ENCODE results near the gene POMGNT1.

DNA sequence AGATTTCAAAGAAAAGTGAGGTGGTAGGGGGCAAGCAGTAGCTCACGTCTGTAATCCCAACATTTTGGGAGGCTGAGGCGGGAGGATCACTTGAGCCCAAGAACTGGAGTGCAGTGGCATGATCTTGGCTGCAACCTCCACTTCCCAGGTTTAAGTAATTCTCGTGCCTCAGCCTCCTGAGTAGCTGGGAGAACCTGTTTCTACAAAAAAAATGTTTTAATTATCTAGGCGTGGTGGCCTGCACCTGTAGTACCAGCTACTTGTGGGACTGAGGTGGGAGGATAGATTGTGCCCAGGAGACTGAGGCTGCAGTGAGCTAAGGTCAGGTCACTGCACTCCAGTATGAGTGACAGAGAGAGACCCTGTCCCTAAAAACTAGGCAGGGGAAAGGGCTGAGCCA, 25.9 kb downstream of the POMGNT1 start:
- TF ChIP-seq, protein P1, sequence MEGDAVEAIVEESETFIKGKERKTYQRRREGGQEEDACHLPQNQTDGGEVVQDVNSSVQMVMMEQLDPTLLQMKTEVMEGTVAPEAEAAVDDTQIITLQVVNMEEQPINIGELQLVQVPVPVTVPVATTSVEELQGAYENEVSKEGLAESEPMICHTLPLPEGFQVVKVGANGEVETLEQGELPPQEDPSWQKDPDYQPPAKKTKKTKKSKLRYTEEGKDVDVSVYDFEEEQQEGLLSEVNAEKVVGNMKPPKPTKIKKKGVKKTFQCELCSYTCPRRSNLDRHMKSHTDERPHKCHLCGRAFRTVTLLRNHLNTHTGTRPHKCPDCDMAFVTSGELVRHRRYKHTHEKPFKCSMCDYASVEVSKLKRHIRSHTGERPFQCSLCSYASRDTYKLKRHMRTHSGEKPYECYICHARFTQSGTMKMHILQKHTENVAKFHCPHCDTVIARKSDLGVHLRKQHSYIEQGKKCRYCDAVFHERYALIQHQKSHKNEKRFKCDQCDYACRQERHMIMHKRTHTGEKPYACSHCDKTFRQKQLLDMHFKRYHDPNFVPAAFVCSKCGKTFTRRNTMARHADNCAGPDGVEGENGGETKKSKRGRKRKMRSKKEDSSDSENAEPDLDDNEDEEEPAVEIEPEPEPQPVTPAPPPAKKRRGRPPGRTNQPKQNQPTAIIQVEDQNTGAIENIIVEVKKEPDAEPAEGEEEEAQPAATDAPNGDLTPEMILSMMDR (IDR thresholded peaks at IDR 0.05), result no peak
- TF ChIP-seq ZFX (IDR thresholded peaks at IDR 0.05; ENCODE audit: borderline replicate concordance), result no peak

Data from 22Rv1 (cell line).